Endothelial cell (in vitro differentiated cells): ENCODE data around the gene KDM4C. TPM values are rescaled to one million over a fixed set of nuclear protein-coding genes. Genes with fewer than 3 reads are reported as not detected.

ENCODE experiments used
- DNase-seq: peaks from one replicate; pipeline ENCODE4 v3.0.0; 2021; ENCODE audit warnings: low spot score
- H3K27ac Mint-ChIP-seq: one replicate; pipeline ENCODE4 v1.8.0; 2021; ENCODE audit warnings: mixed read lengths, inconsistent platforms; ENCODE audit not compliant: unreplicated experiment
- H3K27me3 Mint-ChIP-seq: one replicate; pipeline ENCODE4 v1.8.0; 2021; ENCODE audit warnings: mild to moderate bottlenecking, moderate library complexity, mixed read lengths, inconsistent platforms; ENCODE audit not compliant: unreplicated experiment
- H3K36me3 Mint-ChIP-seq: one replicate; pipeline ENCODE4 v1.8.0; 2021; ENCODE audit warnings: mild to moderate bottlenecking, low read depth, mixed read lengths, inconsistent platforms; ENCODE audit not compliant: unreplicated experiment
- H3K4me1 Mint-ChIP-seq: one replicate; pipeline ENCODE4 v1.8.0; 2021; ENCODE audit warnings: mild to moderate bottlenecking, mixed read lengths, inconsistent platforms; ENCODE audit not compliant: unreplicated experiment
- H3K4me3 Mint-ChIP-seq: one replicate; pipeline ENCODE4 v1.8.0; 2021; ENCODE audit warnings: mild to moderate bottlenecking, mixed read lengths, inconsistent platforms; ENCODE audit not compliant: unreplicated experiment
- H3K9me3 Mint-ChIP-seq: one replicate; pipeline ENCODE4 v1.8.0; 2021; ENCODE audit warnings: mixed read lengths, inconsistent platforms; ENCODE audit not compliant: unreplicated experiment
- CTCF ChIP-seq: fragments of 200-600 bp; sonication (generic); IDR thresholded peaks from one replicate; pipeline ENCODE4 v1.5.0; 2021; ENCODE audit warnings: antibody characterized with exemption; ENCODE audit not compliant: unreplicated experiment
- total RNA-seq: library from RNA; stranded (reverse); fragmentation: NEBNext Ultra II Directional; extraction: Animal tissue kit (Norgen Biotek cat#: 25700); gene quantifications from one replicate; pipeline ENCODE4 v1.2.1, GENCODE V29; 2021; ENCODE audit not compliant: unreplicated experiment

KDM4C gene
- total RNA-seq, 1 donor from 2014 or later, result 21.0 TPM

- no peaks in the 10 kb centered on the region for H3K9me3 Mint-ChIP-seq
- no peak for TF ChIP-seq CTCF
- H3K27ac Mint-ChIP-seq, result no peak overlapping the region
- peaks cover 15% of the 10 kb centered on the region for H3K4me1 Mint-ChIP-seq
- peaks cover 10% of the 10 kb centered on the region for H3K36me3 Mint-ChIP-seq
- no peak for DNase-seq
- H3K4me3 Mint-ChIP-seq, result no peak overlapping the region
- peaks cover 2% of the 10 kb centered on the region for H3K27me3 Mint-ChIP-seq
Measured at GRCh38 chr9:7192266-7192665, 434.5 kb downstream of the KDM4C start.

DNA sequence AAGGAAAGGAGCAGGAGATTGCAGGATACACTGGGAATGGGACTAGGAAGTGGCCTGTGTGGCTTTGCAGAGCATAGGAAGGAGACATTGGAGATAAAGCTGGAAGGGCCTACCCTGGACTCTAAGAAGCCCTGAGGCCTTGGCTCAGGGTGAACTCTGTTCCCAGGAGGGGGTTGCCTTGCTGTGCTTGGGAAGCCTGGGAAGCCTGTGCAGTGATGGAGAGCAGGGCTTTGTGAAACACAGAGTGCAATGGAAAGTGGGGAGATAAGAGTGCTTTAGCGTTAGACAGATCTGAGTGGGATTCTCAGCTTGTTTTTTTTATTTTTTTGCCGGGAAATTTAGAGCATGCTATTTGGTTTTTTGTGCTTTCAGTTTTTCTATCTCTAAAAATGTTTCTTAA, 437.8 kb downstream of the KDM4C start:
- Mint-ChIP-seq H3K27ac (no peak overlapping the region), H3K36me3 (no peaks in the 10 kb centered on the region), H3K9me3 (no peaks in the 10 kb centered on the region), H3K4me1 (peaks cover 25% of the 10 kb centered on the region), H3K4me3 (no peak overlapping the region), H3K27me3 (peaks cover 4% of the 10 kb centered on the region)
- no peak for TF ChIP-seq CTCF
- no peak for DNase-seq

DNA sequence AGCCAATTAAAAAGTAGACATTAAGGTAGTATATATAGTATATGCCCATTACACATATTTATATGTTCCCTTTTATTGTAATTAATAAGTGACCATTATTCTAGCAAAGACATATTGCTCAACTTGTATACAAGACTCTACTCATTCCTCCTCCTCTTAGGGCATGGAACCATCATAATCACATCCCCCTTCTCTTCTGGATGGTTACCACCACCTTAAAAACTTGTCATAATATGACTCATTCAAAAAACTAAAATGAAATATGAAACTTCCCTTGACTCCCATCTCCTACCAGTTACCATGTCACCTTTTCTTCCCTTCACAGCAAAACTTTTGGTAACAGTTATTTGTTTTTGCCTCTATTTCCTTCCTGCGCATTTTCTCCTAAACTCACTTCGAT, 438.7 kb downstream of the KDM4C start:
- peaks cover 4% of the 10 kb centered on the region for H3K27me3 Mint-ChIP-seq
- H3K9me3 Mint-ChIP-seq, result no peaks in the 10 kb centered on the region
- peak overlapping the region; percentile 79 for H3K27ac Mint-ChIP-seq
- DNase-seq, result no peak
- no peak overlapping the region for H3K4me3 Mint-ChIP-seq
- no peaks in the 10 kb centered on the region for H3K36me3 Mint-ChIP-seq
- peaks cover 25% of the 10 kb centered on the region for H3K4me1 Mint-ChIP-seq
- TF ChIP-seq CTCF, result no peak

GRCh38 chr9:7201196-7201595, 443.4 kb downstream of the KDM4C start:
- no peak for DNase-seq
- Mint-ChIP-seq H3K4me3 (no peak overlapping the region), H3K9me3 (no peaks in the 10 kb centered on the region), H3K27ac (no peak overlapping the region), H3K4me1 (peaks cover 18% of the 10 kb centered on the region), H3K36me3 (no peaks in the 10 kb centered on the region), H3K27me3 (peaks cover 4% of the 10 kb centered on the region)
- TF ChIP-seq CTCF, result no peak

GRCh38 chr9:7205806-7206205, 448.0 kb downstream of the KDM4C start:
- no peaks in the 10 kb centered on the region for H3K27me3 Mint-ChIP-seq

More at GRCh38 chr9:7205806-7206205, 448.0 kb downstream of the KDM4C start:
- Mint-ChIP-seq H3K9me3 (no peaks in the 10 kb centered on the region), H3K36me3 (no peaks in the 10 kb centered on the region), H3K4me3 (no peak overlapping the region), H3K27ac (no peak overlapping the region), H3K4me1 (no peaks in the 10 kb centered on the region)
- DNase-seq, result no peak
- TF ChIP-seq CTCF, result no peak
